GM12892 (cell line): ENCODE data around the gene NEU4.

ENCODE experiments used
- POLR2A ChIP-seq: IDR thresholded peaks from 2 replicates; pipeline ENCODE4 v1.6.1; 2011; ENCODE audit warnings: low read depth, low read length, control low read depth
- POLR2AphosphoS5 ChIP-seq: IDR thresholded peaks from 2 replicates; pipeline ENCODE4 v1.6.1; 2011; ENCODE audit warnings: low read depth, low read length, control low read depth
- TAF1 ChIP-seq: IDR thresholded peaks from 2 replicates; pipeline ENCODE4 v1.6.1; 2011; ENCODE audit warnings: low read depth, mild to moderate bottlenecking, control low read depth, low read length, borderline replicate concordance

GRCh38 chr2:241760301-241760771 is 48.7 kb upstream of the NEU4 start:
- TF ChIP-seq POLR2AphosphoS5 (no peak), POLR2A (no peak), TAF1 (no peak)
